Activated naive CD4-positive, alpha-beta T cell treated with anti-CD3 and anti-CD28 coated beads for 36 hours (primary cell): ENCODE results near the gene SYK. TPM values are rescaled to one million over a fixed set of nuclear protein-coding genes. Genes with fewer than 3 reads are reported as not detected.
"Not testable (repeated sequence)": the region's sequence is repeated elsewhere in the genome, so short reads cannot be mapped to it uniquely, and the experiment has no call there.

Experiments
- CTCF ChIA-PET: fragments of 350-600 bp; sonication (Branson Sonifier 250); formaldehyde crosslinking; loops from one replicate; lab custom pipeline; 2021; ENCODE audit warnings: antibody characterized with exemption; lab: Charles Lee
- DNase-seq: peaks from one replicate; pipeline ENCODE4 v3.0.0-alpha.2; 2020
- H3K27ac Mint-ChIP-seq: one replicate; pipeline ENCODE4 v1.8.0; 2021; ENCODE audit warnings: mild to moderate bottlenecking, mixed read lengths
- H3K27me3 Mint-ChIP-seq: one replicate; pipeline ENCODE4 v1.8.0; 2021; ENCODE audit warnings: low read depth, mixed read lengths
- H3K36me3 Mint-ChIP-seq: one replicate; pipeline ENCODE4 v1.8.0; 2021; ENCODE audit warnings: low read depth, mixed read lengths
- H3K4me1 Mint-ChIP-seq: one replicate; pipeline ENCODE4 v1.8.0; 2021; ENCODE audit warnings: low read depth, mixed read lengths
- H3K4me3 Mint-ChIP-seq: one replicate; pipeline ENCODE4 v1.8.0; 2021; ENCODE audit warnings: mild to moderate bottlenecking, moderate library complexity, mixed read lengths
- H3K9me3 Mint-ChIP-seq: one replicate; pipeline ENCODE4 v1.8.0; 2021; ENCODE audit warnings: mixed read lengths
- intact Hi-C: fragments of 100-400 bp; cut with micrococcal nuclease; formaldehyde crosslinking; loops from one replicate; pipeline ENCODE4 v1.15.1; 2023
- total RNA-seq, 2 experiments: library from RNA; stranded (reverse); gene quantifications; one replicate each; pipeline ENCODE4 v1.2.3, GENCODE V29; 2021

Gene SYK
- total RNA-seq, 2 experiments from 2014 or later: 0.07 to 0.19 TPM

GRCh38 chr9:90778746-90779145 is 22.9 kb upstream of the SYK start:
- no peaks in the 10 kb centered on the region for H3K4me1 Mint-ChIP-seq
- DNase-seq: no peak
- no peaks in the 10 kb centered on the region for H3K9me3 Mint-ChIP-seq
- intact Hi-C loops: no loop called here
- CTCF ChIA-PET: no interaction called here
- no peaks in the 10 kb centered on the region for H3K27me3 Mint-ChIP-seq
- no peak overlapping the region for H3K27ac Mint-ChIP-seq
- no peaks in the 10 kb centered on the region for H3K36me3 Mint-ChIP-seq
- no peak overlapping the region for H3K4me3 Mint-ChIP-seq

GRCh38 chr9:90783552-90783951 is 18.1 kb upstream of the SYK start:
- no peaks in the 10 kb centered on the region for H3K4me1 Mint-ChIP-seq
- no peak overlapping the region for H3K27ac Mint-ChIP-seq
- intact Hi-C loops: no loop called here
- CTCF ChIA-PET: no interaction called here
- H3K27me3 Mint-ChIP-seq: no peaks in the 10 kb centered on the region
- H3K9me3 Mint-ChIP-seq: no peaks in the 10 kb centered on the region
- no peak overlapping the region for H3K4me3 Mint-ChIP-seq
- H3K36me3 Mint-ChIP-seq: no peaks in the 10 kb centered on the region
- DNase-seq: no peak

GRCh38 chr9:90783964-90784363 is 17.7 kb upstream of the SYK start:
- no peak overlapping the region for H3K4me3 Mint-ChIP-seq
- H3K4me1 Mint-ChIP-seq: no peaks in the 10 kb centered on the region

GRCh38 chr9:90787771-90788460 is 13.7 kb upstream of the SYK start:
- no peak overlapping the region for H3K4me3 Mint-ChIP-seq
- no peak for DNase-seq
- H3K27ac Mint-ChIP-seq: no peak overlapping the region
- CTCF ChIA-PET: no interaction called here
- no peaks in the 10 kb centered on the region for H3K36me3 Mint-ChIP-seq
- no peaks in the 10 kb centered on the region for H3K9me3 Mint-ChIP-seq
- intact Hi-C loops: no loop called here
- H3K27me3 Mint-ChIP-seq: peaks cover 19% of the 10 kb centered on the region
- H3K4me1 Mint-ChIP-seq: no peaks in the 10 kb centered on the region

More at GRCh38 chr9:90783964-90784363, 17.7 kb upstream of the SYK start:
- H3K27ac Mint-ChIP-seq: no peak overlapping the region
- no peak for DNase-seq
- peaks cover 2% of the 10 kb centered on the region for H3K27me3 Mint-ChIP-seq
- H3K36me3 Mint-ChIP-seq: no peaks in the 10 kb centered on the region
- no peaks in the 10 kb centered on the region for H3K9me3 Mint-ChIP-seq
- intact Hi-C loops: no loop called here
- CTCF ChIA-PET: no interaction called here

- H3K27ac Mint-ChIP-seq, H3K4me3 Mint-ChIP-seq, H3K9me3 Mint-ChIP-seq, CTCF ChIA-PET, H3K36me3 Mint-ChIP-seq, H3K4me1 Mint-ChIP-seq, DNase-seq, intact Hi-C loops: not testable (repeated sequence)
- H3K27me3 Mint-ChIP-seq: peaks cover 19% of the 10 kb centered on the region
Measured at GRCh38 chr9:90788527-90788926, 13.1 kb upstream of the SYK start.

- CTCF ChIA-PET: no interaction called here
- no peaks in the 10 kb centered on the region for H3K36me3 Mint-ChIP-seq
- H3K4me3 Mint-ChIP-seq: no peak overlapping the region
- DNase-seq: no peak
- intact Hi-C loops: no loop called here
- H3K27me3 Mint-ChIP-seq: peaks cover 21% of the 10 kb centered on the region
- peaks cover 3% of the 10 kb centered on the region for H3K9me3 Mint-ChIP-seq
- peaks cover 11% of the 10 kb centered on the region for H3K4me1 Mint-ChIP-seq
- no peak overlapping the region for H3K27ac Mint-ChIP-seq
Measured at GRCh38 chr9:90789408-90789807, 12.2 kb upstream of the SYK start.

GRCh38 chr9:90789862-90790261 is 11.8 kb upstream of the SYK start:
- CTCF ChIA-PET: interaction anchor here (0.7 kb wide), 1 partner anchor 168 kb away, joined by 4 read pairs; no protein-coding TSS in a partner anchor
- no peak overlapping the region for H3K27ac Mint-ChIP-seq
- H3K4me1 Mint-ChIP-seq: peaks cover 11% of the 10 kb centered on the region
- no peak for DNase-seq
- H3K9me3 Mint-ChIP-seq: peaks cover 3% of the 10 kb centered on the region
- no peak overlapping the region for H3K4me3 Mint-ChIP-seq
- peaks cover 21% of the 10 kb centered on the region for H3K27me3 Mint-ChIP-seq
- intact Hi-C loops: no loop called here
- H3K36me3 Mint-ChIP-seq: no peaks in the 10 kb centered on the region

GRCh38 chr9:90793024-90793423 is 8.6 kb upstream of the SYK start:
- H3K4me3 Mint-ChIP-seq, CTCF ChIA-PET, DNase-seq, H3K36me3 Mint-ChIP-seq, H3K27ac Mint-ChIP-seq, intact Hi-C loops, H3K9me3 Mint-ChIP-seq: not testable (repeated sequence)
- H3K4me1 Mint-ChIP-seq: peaks cover 11% of the 10 kb centered on the region
- H3K27me3 Mint-ChIP-seq: peaks cover 41% of the 10 kb centered on the region

- CTCF ChIA-PET: no interaction called here
- peaks cover 11% of the 10 kb centered on the region for H3K4me1 Mint-ChIP-seq
- no peak for DNase-seq
- H3K9me3 Mint-ChIP-seq: peaks cover 3% of the 10 kb centered on the region
- H3K4me3 Mint-ChIP-seq: no peak overlapping the region
- H3K36me3 Mint-ChIP-seq: no peaks in the 10 kb centered on the region
- peaks cover 43% of the 10 kb centered on the region for H3K27me3 Mint-ChIP-seq
- intact Hi-C loops: no loop called here
- no peak overlapping the region for H3K27ac Mint-ChIP-seq
Measured at GRCh38 chr9:90793729-90794128, 7.9 kb upstream of the SYK start.

- intact Hi-C loops: no loop called here
- CTCF ChIA-PET: no interaction called here
- H3K4me3 Mint-ChIP-seq: no peak overlapping the region
Measured at GRCh38 chr9:90795084-90795483, 6.5 kb upstream of the SYK start.

GRCh38 chr9:90795871-90796317 is 5.7 kb upstream of the SYK start:
- H3K9me3 Mint-ChIP-seq: peaks cover 3% of the 10 kb centered on the region
- CTCF ChIA-PET: interaction anchor here (1.1 kb wide), 1 partner anchor 15 kb away, joined by 6 read pairs; no protein-coding TSS in a partner anchor
- H3K4me3 Mint-ChIP-seq: no peak overlapping the region
- H3K36me3 Mint-ChIP-seq: no peaks in the 10 kb centered on the region
- H3K27me3 Mint-ChIP-seq: peaks cover 49% of the 10 kb centered on the region
- no peak overlapping the region for H3K27ac Mint-ChIP-seq
- DNase-seq: no peak
- peaks cover 11% of the 10 kb centered on the region for H3K4me1 Mint-ChIP-seq
- intact Hi-C loops: no loop called here

More at GRCh38 chr9:90795084-90795483, 6.5 kb upstream of the SYK start:
- Mint-ChIP-seq H3K4me1 (peaks cover 11% of the 10 kb centered on the region), H3K27ac (no peak overlapping the region), H3K27me3 (peaks cover 45% of the 10 kb centered on the region), H3K36me3 (no peaks in the 10 kb centered on the region), H3K9me3 (peaks cover 3% of the 10 kb centered on the region)
- DNase-seq: no peak

GRCh38 chr9:90799271-90799852 is 2.3 kb upstream of the SYK start:
- Mint-ChIP-seq H3K27me3 (peaks cover 69% of the 10 kb centered on the region), H3K4me3 (no peak overlapping the region), H3K4me1 (peaks cover 2% of the 10 kb centered on the region), H3K27ac (no peak overlapping the region), H3K9me3 (no peaks in the 10 kb centered on the region), H3K36me3 (no peaks in the 10 kb centered on the region)
- intact Hi-C loops: no loop called here
- no peak for DNase-seq
- CTCF ChIA-PET: no interaction called here

GRCh38 chr9:90801973-90802322 is 329 bp downstream of the SYK start:
- peaks cover 2% of the 10 kb centered on the region for H3K4me1 Mint-ChIP-seq
- H3K4me3 Mint-ChIP-seq: peak overlapping the region; percentile 56
- intact Hi-C loops: no loop called here
- no peak overlapping the region for H3K27ac Mint-ChIP-seq
- DNase-seq: no peak
- H3K27me3 Mint-ChIP-seq: peaks cover 74% of the 10 kb centered on the region
- H3K36me3 Mint-ChIP-seq: no peaks in the 10 kb centered on the region
- H3K9me3 Mint-ChIP-seq: no peaks in the 10 kb centered on the region
- CTCF ChIA-PET: interaction anchor here (0.9 kb wide), 1 partner anchor 68 kb away, joined by 3 read pairs; no protein-coding TSS in a partner anchor
